Esophagus muscularis mucosa (tissue), 4 donors: Measurements from ENCODE around the gene PLEKHA5. TPM values are rescaled to one million over a fixed set of nuclear protein-coding genes. Genes with fewer than 3 reads are reported as not detected.
"Not testable (repeated sequence)": the region's sequence is repeated elsewhere in the genome, so short reads cannot be mapped to it uniquely, and the experiment has no call there.

Experiments
- DNase-seq: peaks from one replicate; pipeline ENCODE4 v3.0.0-alpha.2; 2017; ENCODE audit errors: extremely low spot score
- H3K27ac ChIP-seq, 4 donors: fragments of 200-600 bp; sonication (generic); replicated peaks in 1 of 4; 1 replicate in 3 of 4; 2 replicates in 1 of 4; pipeline ENCODE4 v1.5.1; 2016 to 2019; ENCODE audit warnings: mild to moderate bottlenecking in 1 of 4
- H3K27me3 ChIP-seq, 4 donors: fragments of 200-600 bp; sonication (generic); one replicate each; pipeline versions ENCODE4 v1.5.1 to v1.6.0; 2016 to 2019
- H3K36me3 ChIP-seq, 4 donors: fragments of 200-600 bp; sonication (generic); one replicate each; pipeline ENCODE4 v1.5.1; 2016 to 2019
- H3K4me1 ChIP-seq, 4 donors: fragments of 200-600 bp; sonication (generic); one replicate each; pipeline ENCODE4 v1.5.1; 2016 to 2019
- H3K4me3 ChIP-seq, 4 donors: fragments of 200-600 bp; sonication (generic); 1 replicate in 2 of 4; 2 replicates in 2 of 4; pipeline ENCODE4 v1.5.1; 2016 to 2019; ENCODE audit warnings: mild to moderate bottlenecking in 4 of 4, moderate library complexity in 1 of 4
- H3K9me3 ChIP-seq, 4 donors: fragments of 200-600 bp; sonication (generic); 1 replicate in 3 of 4; 2 replicates in 1 of 4; pipeline ENCODE4 v1.5.1; 2016 to 2019
- EP300 ChIP-seq: sonication (generic); formaldehyde crosslinking; IDR thresholded peaks from one replicate; pipeline ENCODE4 v1.6.1; 2017; ENCODE audit warnings: antibody characterized with exemption
- POLR2A ChIP-seq: fragments of 450-650 bp; IDR thresholded peaks from one replicate; pipeline ENCODE4 v1.6.1; 2017; ENCODE audit warnings: antibody characterized with exemption, moderate library complexity, mild to moderate bottlenecking, low read depth
- POLR2AphosphoS5 ChIP-seq, 2 donors: sonication (generic); formaldehyde crosslinking; IDR thresholded peaks; one replicate each; pipeline ENCODE4 v1.6.1; 2017; ENCODE audit warnings: antibody characterized with exemption in 2 of 2
- WGBS: methylation state at CpG from one replicate; pipeline ENCODE4 v1.1.5; 2018; 5-methylcytosine and 5-hydroxymethylcytosine counted together
- intact Hi-C: fragments of 100-400 bp; cut with DNase I; formaldehyde crosslinking; loops from one replicate; pipeline ENCODE4 v1.15.1; 2023
- total RNA-seq, 4 donors: library from RNA; depleted of rRNA; stranded (reverse); fragments of >200 nt; gene quantifications; one replicate each; pipeline versions ENCODE4 v1.1.0 to v1.2.1, GENCODE V29; 2016
- TF ChIP-seq, protein P1 (sequence below), 3 experiments: fragments of 200-600 bp in 2 of 3; fragments of 450-650 bp in 1 of 3; sonication (generic) in 2 of 3; IDR thresholded peaks; one replicate each; pipeline ENCODE4 v1.5.1; 2017 to 2019; ENCODE audit warnings: antibody characterized with exemption in 3 of 3, mild to moderate bottlenecking in 2 of 3, moderate library complexity in 1 of 3

PLEKHA5 gene
- total RNA-seq, 4 donors from 2014 or later, result 50.7 to 88.5 (median 58.6) TPM

DNA sequence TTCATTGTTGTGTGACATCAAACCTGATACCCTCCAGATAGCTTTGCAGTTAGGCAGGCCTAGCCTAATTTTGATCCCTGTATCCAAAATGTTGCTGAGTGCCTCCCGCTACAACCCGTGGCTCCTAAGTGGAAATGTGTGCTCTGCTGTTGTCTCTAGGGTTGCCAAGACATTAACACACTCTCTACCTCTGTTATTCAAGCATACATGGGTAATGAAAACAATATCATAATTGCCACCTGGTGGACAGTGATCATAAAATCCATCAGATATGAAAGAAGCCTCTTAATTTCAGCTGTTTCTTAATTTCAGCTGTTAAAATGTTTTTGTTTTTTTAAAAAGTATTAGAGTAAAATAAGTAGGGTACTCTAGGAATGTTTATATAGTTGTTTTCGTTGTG lies 93.5 kb downstream of the PLEKHA5 start:
- 52% methylated on average over 3 of the region's 3 CpGs for WGBS
- intact Hi-C loops, result no loop called here
- no peaks in the 10 kb centered on the region for H3K27me3 ChIP-seq
- DNase-seq, result no peak
- H3K9me3 ChIP-seq, result no peaks in the 10 kb centered on the region
- no peak overlapping the region for H3K4me3 ChIP-seq
- TF ChIP-seq, protein P1, sequence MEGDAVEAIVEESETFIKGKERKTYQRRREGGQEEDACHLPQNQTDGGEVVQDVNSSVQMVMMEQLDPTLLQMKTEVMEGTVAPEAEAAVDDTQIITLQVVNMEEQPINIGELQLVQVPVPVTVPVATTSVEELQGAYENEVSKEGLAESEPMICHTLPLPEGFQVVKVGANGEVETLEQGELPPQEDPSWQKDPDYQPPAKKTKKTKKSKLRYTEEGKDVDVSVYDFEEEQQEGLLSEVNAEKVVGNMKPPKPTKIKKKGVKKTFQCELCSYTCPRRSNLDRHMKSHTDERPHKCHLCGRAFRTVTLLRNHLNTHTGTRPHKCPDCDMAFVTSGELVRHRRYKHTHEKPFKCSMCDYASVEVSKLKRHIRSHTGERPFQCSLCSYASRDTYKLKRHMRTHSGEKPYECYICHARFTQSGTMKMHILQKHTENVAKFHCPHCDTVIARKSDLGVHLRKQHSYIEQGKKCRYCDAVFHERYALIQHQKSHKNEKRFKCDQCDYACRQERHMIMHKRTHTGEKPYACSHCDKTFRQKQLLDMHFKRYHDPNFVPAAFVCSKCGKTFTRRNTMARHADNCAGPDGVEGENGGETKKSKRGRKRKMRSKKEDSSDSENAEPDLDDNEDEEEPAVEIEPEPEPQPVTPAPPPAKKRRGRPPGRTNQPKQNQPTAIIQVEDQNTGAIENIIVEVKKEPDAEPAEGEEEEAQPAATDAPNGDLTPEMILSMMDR (IDR thresholded peaks at IDR 0.05), result peak in 1 of 3 experiments; percentile 35
- TF ChIP-seq EP300 (no peak), POLR2A (no peak), POLR2AphosphoS5 (IDR thresholded peaks at IDR 0.05) (no peak)
- no peaks in the 10 kb centered on the region for H3K36me3 ChIP-seq
- peak overlapping the region; percentile 13 to 45 (median 36) for H3K27ac ChIP-seq
- H3K4me1 ChIP-seq, result peaks cover 23 to 52% (median 45%) of the 10 kb centered on the region in 4 donors

DNA sequence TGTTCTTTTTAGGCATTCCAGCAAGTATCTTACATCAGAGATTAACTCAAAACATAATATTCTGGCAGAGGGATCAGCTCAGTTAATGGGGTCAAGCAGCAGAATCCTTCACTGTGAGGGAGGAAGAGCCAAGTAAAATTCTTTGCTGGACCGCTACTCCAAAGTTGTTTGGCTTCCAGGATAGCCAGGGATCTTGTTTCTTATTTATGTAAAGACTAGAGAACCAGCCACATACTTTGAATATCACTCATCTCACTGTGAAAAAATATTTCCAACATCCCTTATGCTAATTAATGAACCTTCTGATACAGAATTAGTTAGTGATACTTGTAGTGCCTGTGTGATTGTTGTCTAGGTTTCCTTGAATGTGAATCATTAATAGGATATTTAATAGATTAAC lies 94.2 kb downstream of the PLEKHA5 start:
- no peaks in the 10 kb centered on the region for H3K36me3 ChIP-seq
- H3K27me3 ChIP-seq, result no peaks in the 10 kb centered on the region
- no peak for DNase-seq
- H3K4me1 ChIP-seq, result peaks cover 29 to 50% (median 45%) of the 10 kb centered on the region in 4 donors
- 38% methylated on average over 1 of the region's 1 CpG for WGBS
- H3K27ac ChIP-seq, result peak overlapping the region; percentile 13 to 45 (median 36)
- TF ChIP-seq, protein P1 (IDR thresholded peaks at IDR 0.05), result no peak
- TF ChIP-seq EP300, result no peak
- no peak for TF ChIP-seq POLR2AphosphoS5 (IDR thresholded peaks at IDR 0.05)
- no peak for TF ChIP-seq POLR2A
- H3K4me3 ChIP-seq, result no peak overlapping the region
- no peaks in the 10 kb centered on the region for H3K9me3 ChIP-seq
- intact Hi-C loops, result no loop called here

DNA sequence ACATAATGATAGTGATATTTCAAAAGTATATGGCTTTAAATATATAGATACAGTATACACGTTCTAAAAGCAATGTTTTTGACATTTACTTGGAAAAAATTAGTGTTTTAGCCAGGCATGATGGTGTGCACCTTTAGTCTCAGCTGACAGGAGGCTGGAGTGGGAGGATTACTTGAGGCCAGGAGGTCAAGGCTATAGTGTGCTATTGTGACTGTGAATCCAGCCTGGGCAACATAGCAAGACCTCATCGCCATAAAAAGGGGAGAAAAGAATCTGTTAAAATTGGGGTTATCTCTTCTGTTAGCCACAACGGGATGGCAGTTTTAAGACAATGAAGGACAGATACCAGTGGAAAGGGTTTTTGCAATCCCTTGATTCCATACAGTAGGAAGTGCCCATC lies 95.2 kb downstream of the PLEKHA5 start:
- no peaks in the 10 kb centered on the region for H3K27me3 ChIP-seq
- TF ChIP-seq POLR2AphosphoS5 (IDR thresholded peaks at IDR 0.05) (no peak), POLR2A (no peak), EP300 (no peak)
- TF ChIP-seq, protein P1 (IDR thresholded peaks at IDR 0.05), result no peak
- peaks cover 26 to 50% (median 47%) of the 10 kb centered on the region in 4 donors for H3K4me1 ChIP-seq
- no peak overlapping the region for H3K4me3 ChIP-seq
- no peak for DNase-seq
- WGBS, result 94% methylated on average over 3 of the region's 3 CpGs
- H3K9me3 ChIP-seq, result peaks cover 0 to 1% (median 0%) of the 10 kb centered on the region in 4 donors
- intact Hi-C loops, result no loop called here
- no peaks in the 10 kb centered on the region for H3K36me3 ChIP-seq
- no peak overlapping the region for H3K27ac ChIP-seq

GRCh38 chr12:19227190-19227879 lies 97.8 kb downstream of the PLEKHA5 start:
- no peak for DNase-seq
- no peak for TF ChIP-seq POLR2AphosphoS5 (IDR thresholded peaks at IDR 0.05)
- TF ChIP-seq, protein P1 (IDR thresholded peaks at IDR 0.05), result no peak
- no peak for TF ChIP-seq EP300
- TF ChIP-seq POLR2A, result no peak
- WGBS, result 56% methylated on average over 2 of the region's 2 CpGs
- intact Hi-C loops, result no loop called here
- no peak overlapping the region for H3K4me3 ChIP-seq
- H3K4me1 ChIP-seq, result peaks cover 25 to 47% (median 44%) of the 10 kb centered on the region in 4 donors
- H3K9me3 ChIP-seq, result peaks cover 0 to 10% (median 2%) of the 10 kb centered on the region in 4 donors
- no peaks in the 10 kb centered on the region for H3K27me3 ChIP-seq
- no peak overlapping the region for H3K27ac ChIP-seq
- H3K36me3 ChIP-seq, result no peaks in the 10 kb centered on the region

DNA sequence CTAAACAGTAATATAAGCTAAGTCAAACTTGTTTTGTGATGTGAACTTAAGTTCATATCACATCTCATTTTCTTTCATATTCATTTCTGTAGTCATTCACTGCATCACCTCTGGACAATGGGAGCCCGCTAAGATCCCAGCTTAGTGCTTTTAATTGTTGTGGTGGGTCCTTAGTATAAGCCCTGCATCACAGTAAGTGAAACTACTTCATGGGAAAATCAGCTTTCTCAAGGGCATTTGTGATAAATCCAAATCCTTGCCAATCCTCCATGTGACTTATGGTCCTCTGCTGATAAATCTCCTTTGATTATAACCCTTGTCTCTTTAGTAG lies 98.3 kb downstream of the PLEKHA5 start:
- Histone ChIP-seq H3K4me1 (peaks cover 20 to 47% (median 42%) of the 10 kb centered on the region in 4 donors), H3K36me3 (no peaks in the 10 kb centered on the region), H3K9me3 (peaks cover 0 to 10% (median 2%) of the 10 kb centered on the region in 4 donors), H3K27me3 (no peaks in the 10 kb centered on the region), H3K27ac (no peak overlapping the region), H3K4me3 (no peak overlapping the region)
- intact Hi-C loops, result no loop called here
- DNase-seq, result no peak
- 86% methylated on average over 1 of the region's 1 CpG for WGBS
- no peak for TF ChIP-seq EP300
- TF ChIP-seq, protein P1 (IDR thresholded peaks at IDR 0.05), result no peak
- TF ChIP-seq POLR2AphosphoS5 (IDR thresholded peaks at IDR 0.05), result no peak
- no peak for TF ChIP-seq POLR2A

DNA sequence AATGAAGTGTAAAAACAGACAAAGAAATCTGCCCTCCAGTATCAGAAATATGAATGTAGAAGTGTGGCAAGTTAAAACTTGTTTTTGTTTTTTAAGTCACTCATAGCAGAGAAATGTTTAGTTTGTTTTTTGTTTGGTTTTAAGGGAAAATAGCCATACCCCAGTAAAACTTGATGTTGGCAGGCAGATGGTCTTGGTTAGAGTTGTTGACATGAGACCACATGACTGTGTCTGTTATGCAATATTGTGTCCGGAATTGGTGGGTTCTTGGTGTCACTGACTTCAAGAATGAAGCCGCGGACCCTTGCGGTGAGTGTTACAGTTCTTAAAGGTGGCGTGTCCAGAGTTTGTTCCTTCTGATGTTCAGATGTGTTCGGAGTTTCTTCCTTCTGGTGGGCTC lies 99.5 kb downstream of the PLEKHA5 start:
- H3K27ac ChIP-seq, H3K4me3 ChIP-seq, DNase-seq, H3K27me3 ChIP-seq, intact Hi-C loops, H3K36me3 ChIP-seq: not testable (repeated sequence)
- peaks cover 0 to 10% (median 2%) of the 10 kb centered on the region in 4 donors for H3K9me3 ChIP-seq
- 85% methylated on average over 6 of the region's 6 CpGs for WGBS
- H3K4me1 ChIP-seq, result peaks cover 27 to 45% (median 37%) of the 10 kb centered on the region in 4 donors
